Measurements from ENCODE around the gene BHLHA15.

BHLHA15 gene

GRCh38 chr7:98191668-98192431 lies 19.4 kb upstream of the BHLHA15 start:
- Histone ChIP-seq H3K9me3 (ENCODE audit: control insufficient read depth, insufficient read depth, low read depth, low read length) (no peaks in the 10 kb centered on the region), H3K4me3 (ENCODE audit: low read depth, low read length) (no peak overlapping the region), H3K27ac (ENCODE audit: extremely low read depth, low read depth, low read length) (no peak overlapping the region), H3K36me3 (ENCODE audit: control insufficient read depth in 2 of 2, insufficient read depth in 1 of 2, low read length in 2 of 2) (peaks cover 11 to 54% of the 10 kb centered on the region in 2 experiments; a peak in 2 of 3 replicates), H3K4me1 (ENCODE audit: control insufficient read depth, insufficient read depth, low read length) (no peaks in the 10 kb centered on the region)
- TF ChIP-seq ZNF626 (tag by site-specific recombination; IDR thresholded peaks at IDR 0.05) = no peak
- TF ChIP-seq PATZ1 (tag by site-specific recombination; IDR thresholded peaks at IDR 0.05) = no peak
- no peak for TF ChIP-seq ZBTB21 (tag by site-specific recombination; IDR thresholded peaks at IDR 0.05)
- no peak for TF ChIP-seq ZNF280C (tag by site-specific recombination; IDR thresholded peaks at IDR 0.05)
- no peak for TF ChIP-seq ZFP69B (tag by site-specific recombination; IDR thresholded peaks at IDR 0.05)
- no peak for TF ChIP-seq REST (tag by site-specific recombination; IDR thresholded peaks at IDR 0.05)
- TF ChIP-seq ZNF658 (tag by site-specific recombination; IDR thresholded peaks at IDR 0.05) = no peak
- no peak for TF ChIP-seq TCF7L2 (IDR thresholded peaks at IDR 0.05; ENCODE audit: borderline replicate concordance, low read depth, low read length)
- TF ChIP-seq ZNF394 (tag by site-specific recombination; IDR thresholded peaks at IDR 0.05; ENCODE audit: borderline replicate concordance) = no peak
- no peak for TF ChIP-seq ZNF660 (tag by site-specific recombination; IDR thresholded peaks at IDR 0.05)
- TF ChIP-seq MZF1 (tag by site-specific recombination; IDR thresholded peaks at IDR 0.05; ENCODE audit: borderline replicate concordance) = no peak
- TF ChIP-seq ZFHX2 (tag by site-specific recombination; conservative IDR thresholded peaks at IDR 0.05) = no peak
- ChIA-PET CTCF (interaction anchor here (0.5 to 1.0 kb wide), 2 partner anchors 28 to 184 kb away, joined by 3 read pairs; no protein-coding TSS in a partner anchor), POLR2A (no interaction called here)

GRCh38 chr7:98192781-98193457 lies 18.3 kb upstream of the BHLHA15 start:
- Histone ChIP-seq H3K27ac (ENCODE audit: extremely low read depth, low read depth, low read length) (no peak overlapping the region), H3K4me3 (ENCODE audit: low read depth, low read length) (no peak overlapping the region), H3K36me3 (ENCODE audit: control insufficient read depth in 2 of 2, insufficient read depth in 1 of 2, low read length in 2 of 2) (peaks cover 5 to 53% of the 10 kb centered on the region in 2 experiments; a peak in 2 of 3 replicates), H3K4me1 (ENCODE audit: control insufficient read depth, insufficient read depth, low read length) (no peaks in the 10 kb centered on the region), H3K9me3 (ENCODE audit: control insufficient read depth, insufficient read depth, low read depth, low read length) (no peaks in the 10 kb centered on the region)
- CTCF ChIA-PET = interaction anchor here (1.0 kb wide), 1 partner anchor 29 kb away, joined by 3 read pairs; no protein-coding TSS in a partner anchor
- TF ChIP-seq ZNF660 (tag by site-specific recombination; IDR thresholded peaks at IDR 0.05) = no peak
- TF ChIP-seq ZNF138 (tag by site-specific recombination; IDR thresholded peaks at IDR 0.05; ENCODE audit: borderline replicate concordance) = no peak
- POLR2A ChIA-PET = no interaction called here

Data from HEK293 (cell line).